WERI-Rb-1 (cell line): ENCODE results near the gene DYNLT1.
A peak's percentile ranks its signal among the peaks of the same experiment; 100 is the strongest.

Experiments used
- DNase-seq: peaks from one replicate; pipeline ENCODE4 v3.0.0-alpha.2; 2020
- H3K27ac ChIP-seq: fragments of 250-450 bp; sonication (Bioruptor Pico); 2 replicates; pipeline ENCODE4 v1.5.1; 2020; ENCODE audit warnings: mild to moderate bottlenecking, moderate library complexity
- H3K27me3 ChIP-seq: fragments of 250-450 bp; sonication (Bioruptor Pico); 2 replicates; pipeline ENCODE4 v1.5.1; 2021; ENCODE audit warnings: mild to moderate bottlenecking, low read depth, moderate library complexity; ENCODE audit not compliant: insufficient read depth, severe bottlenecking
- H3K36me3 ChIP-seq: fragments of 250-450 bp; sonication (Bioruptor Pico); 2 replicates; pipeline ENCODE4 v1.5.1; 2020; ENCODE audit warnings: mild to moderate bottlenecking, moderate library complexity
- H3K4me3 ChIP-seq: 2 replicates; pipeline ENCODE4 v1.5.1; 2011; ENCODE audit warnings: low read depth, mild to moderate bottlenecking, control low read depth, low read length
- H3K9me3 ChIP-seq: fragments of 250-450 bp; sonication (Bioruptor Pico); 2 replicates; pipeline ENCODE4 v1.5.1; 2021; ENCODE audit warnings: mild to moderate bottlenecking, moderate library complexity; ENCODE audit not compliant: severe bottlenecking
- CTCF ChIP-seq: IDR thresholded peaks from 2 replicates; pipeline ENCODE4 v1.5.1; 2011; ENCODE audit warnings: low read depth, mild to moderate bottlenecking, control low read depth, inconsistent platforms, low read length

The DYNLT1 gene

GRCh38 chr6:158646023-158646910 is 1.7 kb upstream of the DYNLT1 start:
- Histone ChIP-seq H3K4me3 (no peak overlapping the region), H3K27me3 (no peaks in the 10 kb centered on the region), H3K36me3 (no peaks in the 10 kb centered on the region; the same call in 1 of the 2 replicates), H3K9me3 (peaks cover 3% of the 10 kb centered on the region), H3K27ac (no peak overlapping the region)
- DNase-seq = no peak
- TF ChIP-seq CTCF = no peak

- DNase-seq = no peak
- no peak for TF ChIP-seq CTCF
- Histone ChIP-seq H3K9me3 (no peaks in the 10 kb centered on the region), H3K27ac (peak overlapping the region; percentile 96), H3K27me3 (no peaks in the 10 kb centered on the region), H3K4me3 (peak overlapping the region; percentile 93), H3K36me3 (no peaks in the 10 kb centered on the region; the same call in 1 of the 2 replicates)
Measured at GRCh38 chr6:158645064-158646022, 800 bp upstream of the DYNLT1 start.

GRCh38 chr6:158643836-158644230 is 710 bp downstream of the DYNLT1 start:
- Histone ChIP-seq H3K36me3 (no peaks in the 10 kb centered on the region; the same call in none of the 2 replicates), H3K9me3 (no peaks in the 10 kb centered on the region), H3K27ac (peak overlapping the region; percentile 96), H3K4me3 (peak overlapping the region; percentile 93), H3K27me3 (no peaks in the 10 kb centered on the region)
- no peak for DNase-seq
- TF ChIP-seq CTCF = no peak

GRCh38 chr6:158642097-158642601 is 2.4 kb downstream of the DYNLT1 start:
- no peak overlapping the region; the same call in 1 of the 2 replicates for H3K27ac ChIP-seq
- TF ChIP-seq CTCF = no peak
- no peaks in the 10 kb centered on the region for H3K27me3 ChIP-seq
- H3K36me3 ChIP-seq = peaks cover 5% of the 10 kb centered on the region
- DNase-seq = no peak
- H3K9me3 ChIP-seq = no peaks in the 10 kb centered on the region
- H3K4me3 ChIP-seq = no peak overlapping the region

- Histone ChIP-seq H3K36me3 (peaks cover 18% of the 10 kb centered on the region), H3K27me3 (no peaks in the 10 kb centered on the region), H3K27ac (no peak overlapping the region), H3K9me3 (no peaks in the 10 kb centered on the region), H3K4me3 (no peak overlapping the region)
- DNase-seq = no peak
- TF ChIP-seq CTCF = no peak
Measured at GRCh38 chr6:158640519-158640918, 4.0 kb downstream of the DYNLT1 start.
